A673 (cell line): ENCODE data around the gene PLEKHA3. TPM values are rescaled to one million over a fixed set of nuclear protein-coding genes. Genes with fewer than 3 reads are reported as not detected.

ENCODE experiments used
- BruUV-seq: library from RNA; stranded (reverse); fragments of 400-500 nt; replicated peaks from 2 replicates; lab custom pipeline; 2021; lab: Mats Ljungman, UMichigan
- CTCF ChIA-PET: fragments of 300-600 bp; sonication (Branson Sonifier 250); formaldehyde crosslinking; loops from one replicate; lab custom pipeline; 2022; ENCODE audit warnings: antibody characterized with exemption; lab: Charles Lee
- POLR2A ChIA-PET: fragments of 300-600 bp; sonication (Branson Sonifier 250); formaldehyde crosslinking; loops from one replicate; lab custom pipeline; 2022; ENCODE audit warnings: antibody characterized with exemption; ENCODE audit not compliant: low non-redundant PET; lab: Charles Lee
- DNase-seq: peaks from one replicate; pipeline ENCODE4 v3.0.0-alpha.2; 2015; ENCODE audit warnings: low spot score
- H3K27ac ChIP-seq: fragments of 200-600 bp; sonication (generic); 2 replicates; pipeline ENCODE4 v1.5.1; 2016; ENCODE audit warnings: mixed run types, low read depth, mild to moderate bottlenecking, mixed read lengths, antibody characterized with exemption, low read length; ENCODE audit not compliant: poor library complexity, severe bottlenecking
- H3K27me3 ChIP-seq: fragments of 200-600 bp; sonication (generic); replicated peaks from 2 replicates; pipeline ENCODE4 v1.6.1; 2017; ENCODE audit warnings: mixed run types, low read depth, mild to moderate bottlenecking, mixed read lengths, antibody characterized with exemption, low read length; ENCODE audit not compliant: insufficient read depth, poor library complexity
- H3K36me3 ChIP-seq: fragments of 200-600 bp; sonication (generic); 2 replicates; pipeline ENCODE4 v1.6.1; 2016; ENCODE audit warnings: mixed run types, mild to moderate bottlenecking, mixed read lengths, antibody characterized with exemption, low read length; ENCODE audit not compliant: insufficient read depth, poor library complexity, severe bottlenecking
- H3K4me1 ChIP-seq: fragments of 200-600 bp; sonication (generic); 2 replicates; pipeline ENCODE4 v1.6.1; 2017; ENCODE audit warnings: mixed run types, mild to moderate bottlenecking, mixed read lengths, antibody characterized with exemption, low read length; ENCODE audit not compliant: insufficient read depth, poor library complexity, severe bottlenecking
- H3K4me3 ChIP-seq: fragments of 200-600 bp; sonication (generic); 2 replicates; pipeline ENCODE4 v1.5.1; 2016; ENCODE audit warnings: low read depth, mixed run types, mild to moderate bottlenecking, mixed read lengths, low read length; ENCODE audit not compliant: poor library complexity, severe bottlenecking
- H3K9me3 ChIP-seq: fragments of 200-600 bp; sonication (generic); 2 replicates; pipeline ENCODE4 v1.6.1; 2016; ENCODE audit warnings: mixed run types, low read depth, mild to moderate bottlenecking, mixed read lengths, antibody characterized with exemption, low read length; ENCODE audit not compliant: poor library complexity, severe bottlenecking
- CTCF ChIP-seq: fragments of 300-800, 200-600 bp; sonication (generic); conservative IDR thresholded peaks from 2 replicates; pipeline ENCODE4 v1.5.1; 2017; ENCODE audit warnings: low read depth, mild to moderate bottlenecking, antibody characterized with exemption, low read length, moderate library complexity, mixed read lengths
- EZH2 ChIP-seq: fragments of 200-600 bp; sonication (generic); IDR thresholded peaks from 2 replicates; pipeline ENCODE4 v1.6.1; 2017; ENCODE audit warnings: borderline replicate concordance, low read depth, mild to moderate bottlenecking, mixed read lengths, antibody characterized with exemption, low read length; ENCODE audit not compliant: poor library complexity, severe bottlenecking
- intact Hi-C: fragments of 100-400 bp; cut with micrococcal nuclease; formaldehyde crosslinking; loops from one replicate; pipeline ENCODE4 v1.10.0; 2022; ENCODE audit not compliant: unreplicated experiment
- total RNA-seq: library from RNA; stranded (reverse); gene quantifications from 2 replicates; pipeline ENCODE4 v1.2.3, GENCODE V29; 2021

Gene PLEKHA3
- total RNA-seq, 1 experiment from 2014 or later: 27.0 TPM

- H3K4me1 ChIP-seq: peaks cover 3% of the 10 kb centered on the region
- no peak for DNase-seq
- no peaks in the 10 kb centered on the region for H3K36me3 ChIP-seq
- no peak for TF ChIP-seq CTCF
- TF ChIP-seq EZH2: no peak
- BruUV-seq: no TSS peak
- no peaks in the 10 kb centered on the region for H3K27me3 ChIP-seq
- CTCF ChIA-PET: no interaction called here
- intact Hi-C loops: no loop called here
- no peak overlapping the region for H3K4me3 ChIP-seq
- no peaks in the 10 kb centered on the region for H3K9me3 ChIP-seq
- H3K27ac ChIP-seq: no peak overlapping the region
- POLR2A ChIA-PET: no interaction called here
These were observed 48.9 kb downstream of the PLEKHA3 start for GRCh38 chr2:178529194-178529593.

DNA sequence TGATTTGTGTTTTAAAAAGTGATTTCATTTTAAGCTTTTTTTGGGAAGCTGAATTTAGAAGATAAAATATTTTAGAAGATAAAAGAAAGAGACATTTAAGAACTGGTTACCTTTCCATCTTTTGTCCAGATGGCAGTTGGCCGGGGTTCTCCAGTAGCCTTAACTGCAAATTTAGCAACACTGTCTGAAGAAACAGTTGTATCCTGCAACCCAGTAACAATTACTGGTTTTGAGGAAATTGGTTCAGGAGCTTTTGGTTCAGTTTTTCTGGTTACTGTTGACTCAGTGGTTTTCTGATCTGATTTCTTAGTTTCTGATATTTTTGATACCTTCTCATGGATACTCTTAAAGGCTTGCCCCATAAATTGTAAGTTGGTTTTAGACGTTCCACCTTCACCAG lies 49.9 kb downstream of the PLEKHA3 start:
- Histone ChIP-seq H3K4me1 (no peaks in the 10 kb centered on the region), H3K9me3 (no peaks in the 10 kb centered on the region), H3K27me3 (no peaks in the 10 kb centered on the region), H3K4me3 (no peak overlapping the region), H3K36me3 (no peaks in the 10 kb centered on the region), H3K27ac (no peak overlapping the region)
- DNase-seq: no peak
- POLR2A ChIA-PET: no interaction called here
- TF ChIP-seq EZH2 (no peak), CTCF (no peak)
- CTCF ChIA-PET: no interaction called here
- BruUV-seq: no TSS peak
- intact Hi-C loops: no loop called here

DNA sequence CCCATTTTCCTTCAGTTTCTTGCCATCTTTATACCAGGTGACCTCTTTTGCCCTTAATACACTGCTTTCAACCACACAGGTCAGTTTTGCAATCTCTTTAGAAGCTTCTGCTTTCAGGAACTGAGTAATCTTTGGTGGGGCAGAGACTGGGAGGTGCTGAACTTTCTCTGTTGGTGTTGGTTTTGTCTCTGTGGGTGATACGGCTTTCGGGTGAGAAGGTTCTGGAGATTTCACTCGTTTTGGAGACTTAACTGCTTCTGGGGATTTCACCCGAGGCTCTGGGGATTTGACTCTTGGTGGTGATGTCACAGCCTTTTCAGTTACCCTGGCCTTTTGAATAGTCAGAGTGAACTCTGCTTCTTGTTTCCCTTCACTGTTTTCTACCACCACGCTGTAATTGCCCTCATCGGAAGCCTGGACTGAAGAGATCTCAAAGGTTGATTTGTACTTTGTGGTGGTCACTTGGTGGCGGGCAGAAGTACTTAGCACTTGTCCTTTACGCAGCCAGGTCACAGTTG lies 50.4 kb downstream of the PLEKHA3 start:
- no peaks in the 10 kb centered on the region for H3K9me3 ChIP-seq
- H3K4me3 ChIP-seq: no peak overlapping the region
- ChIA-PET CTCF (no interaction called here), POLR2A (no interaction called here)
- H3K36me3 ChIP-seq: no peaks in the 10 kb centered on the region
- no peak for DNase-seq
- H3K27ac ChIP-seq: no peak overlapping the region
- BruUV-seq: no TSS peak
- TF ChIP-seq EZH2: no peak
- no peak for TF ChIP-seq CTCF
- no peaks in the 10 kb centered on the region for H3K4me1 ChIP-seq
- no peaks in the 10 kb centered on the region for H3K27me3 ChIP-seq
- intact Hi-C loops: no loop called here
